ENCODE results near the gene STK40. TPM values are rescaled to one million over a fixed set of nuclear protein-coding genes. Genes with fewer than 3 reads are reported as not detected.

STK40 gene
- total RNA-seq, 2 experiments from 2014 or later, result 75.2 to 76.8 TPM

DNA sequence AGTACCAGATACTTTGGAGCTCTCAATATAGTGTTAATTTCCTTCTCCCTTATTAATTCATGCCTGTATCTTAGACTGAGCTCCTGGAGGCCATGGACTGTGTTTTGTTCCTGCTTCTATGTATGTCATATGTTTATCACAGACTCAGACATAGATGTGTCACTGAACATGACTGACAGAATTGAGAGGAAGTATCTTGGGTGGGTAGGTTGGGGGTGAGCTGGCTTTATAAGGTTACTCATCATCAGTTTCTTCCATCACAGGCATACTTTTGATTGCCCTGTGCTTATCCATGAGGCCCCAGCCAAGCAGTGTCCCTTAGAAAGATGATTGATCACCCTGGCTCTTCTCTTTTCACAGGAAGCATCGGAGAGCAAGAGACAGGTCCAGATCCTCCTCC, 85.2 kb downstream of the STK40 start:
- ChIA-PET POLR2A (interaction anchor here (1.1 to 1.3 kb wide), 3 partner anchors 18 to 77 kb away, joined by 3 read pairs; no protein-coding TSS in a partner anchor), CTCF (interaction anchor here (0.5 to 4.3 kb wide), 21 partner anchors 8 to 201 kb away, joined by 3 to 35 read pairs (median 4); partner anchors contain the start of genes EVA1B, MRPS15, THRAP3 and TRAPPC3)
- H3K4me1 Mint-ChIP-seq, result peaks cover 21% of the 10 kb centered on the region
- no peak overlapping the region for H3K4me3 Mint-ChIP-seq
- H3K27ac Mint-ChIP-seq, result peak overlapping the region; percentile 6
- no peak for DNase-seq
- no peaks in the 10 kb centered on the region for H3K9me3 Mint-ChIP-seq
- H3K36me3 Mint-ChIP-seq (ENCODE audit: low read depth), result peaks cover 74% of the 10 kb centered on the region
- H3K27me3 Mint-ChIP-seq, result no peaks in the 10 kb centered on the region

- ChIA-PET CTCF (interaction anchor here (0.7 to 2.9 kb wide), 3 partner anchors 8 to 203 kb away, joined by 4 to 9 read pairs (median 8); partner anchors contain the start of gene SH3D21), POLR2A (no interaction called here)
- Mint-ChIP-seq H3K4me1 (peaks cover 11% of the 10 kb centered on the region), H3K4me3 (no peak overlapping the region), H3K9me3 (no peaks in the 10 kb centered on the region), H3K27me3 (no peaks in the 10 kb centered on the region), H3K27ac (no peak overlapping the region), H3K36me3 (ENCODE audit: low read depth) (peaks cover 72% of the 10 kb centered on the region)
- DNase-seq, result no peak
These were observed 87.1 kb downstream of the STK40 start for GRCh38 chr1:36298640-36299039.

GRCh38 chr1:36297062-36297461, 88.7 kb downstream of the STK40 start:
- no peaks in the 10 kb centered on the region for H3K27me3 Mint-ChIP-seq
- ChIA-PET POLR2A (no interaction called here), CTCF (interaction anchor here (0.8 to 2.9 kb wide), 3 partner anchors 9 to 24 kb away, joined by 3 to 9 read pairs (median 8); partner anchors contain the start of gene SH3D21)
- H3K4me1 Mint-ChIP-seq, result peaks cover 11% of the 10 kb centered on the region
- no peak for DNase-seq
- no peaks in the 10 kb centered on the region for H3K9me3 Mint-ChIP-seq
- H3K27ac Mint-ChIP-seq, result no peak overlapping the region
- H3K36me3 Mint-ChIP-seq (ENCODE audit: low read depth), result peaks cover 68% of the 10 kb centered on the region
- no peak overlapping the region for H3K4me3 Mint-ChIP-seq

GRCh38 chr1:36295390-36295789, 90.3 kb downstream of the STK40 start:
- POLR2A ChIA-PET, result no interaction called here
- Mint-ChIP-seq H3K27ac (peak overlapping the region; percentile 29), H3K4me1 (peaks cover 8% of the 10 kb centered on the region), H3K27me3 (no peaks in the 10 kb centered on the region), H3K9me3 (no peaks in the 10 kb centered on the region), H3K36me3 (ENCODE audit: low read depth) (peaks cover 69% of the 10 kb centered on the region), H3K4me3 (no peak overlapping the region)
- no peak for DNase-seq
- CTCF ChIA-PET, result interaction anchor here (1.5 kb wide), 1 partner anchor 10 kb away, joined by 7 read pairs; no protein-coding TSS in a partner anchor

Other genes starting within 250 kb of the STK40 start
- gene TRAPPC3, start 236.4 kb downstream of the STK40 start, total RNA-seq, result 10 to 100 TPM; 57.2 to 58.4 TPM
- 100 to 1,000 TPM; 215 to 221 TPM for gene MAP7D1, start 229.8 kb downstream of the STK40 start, total RNA-seq
- gene THRAP3, start 161.5 kb downstream of the STK40 start, total RNA-seq, result 100 to 1,000 TPM; 128 to 133 TPM
- 10 to 100 TPM; 18.9 to 19.3 TPM for gene SH3D21, start 79.6 kb downstream of the STK40 start, total RNA-seq
- 10 to 100 TPM; 25.5 to 28.7 TPM for gene EVA1B, start 62.3 kb downstream of the STK40 start, total RNA-seq
- 10 to 100 TPM; 41.4 TPM for gene LSM10, start 12.0 kb upstream of the STK40 start, total RNA-seq
- gene OSCP1, start 64.5 kb upstream of the STK40 start, total RNA-seq, result 1 to 10 TPM; 1.3 to 1.7 TPM
- gene MRPS15, start 78.5 kb upstream of the STK40 start, total RNA-seq, result 10 to 100 TPM; 92.3 to 99.9 TPM
- under 1 TPM; 0.43 TPM for gene CSF3R, start 97.0 kb upstream of the STK40 start, total RNA-seq

All from activated CD4-positive, alpha-beta memory T cell treated with anti-CD3 and anti-CD28 coated beads, Interleukin-2, amount 10 ng/mL, durations not matched to agents 7 days and 5 days (primary cell).